GM12892 (cell line): ENCODE data around the gene SPAAR.

Experiments used
- POLR2A ChIP-seq: IDR thresholded peaks from 2 replicates; pipeline ENCODE4 v1.6.1; 2011; ENCODE audit warnings: low read depth, low read length, control low read depth
- POLR2AphosphoS5 ChIP-seq: IDR thresholded peaks from 2 replicates; pipeline ENCODE4 v1.6.1; 2011; ENCODE audit warnings: low read depth, low read length, control low read depth

- TF ChIP-seq POLR2AphosphoS5 (no peak), POLR2A (no peak)
Measured at GRCh38 chr9:35869621-35870216, 39.6 kb upstream of the SPAAR start.
